Measurements from ENCODE around the gene ATAD3C. TPM values are rescaled to one million over a fixed set of nuclear protein-coding genes. Genes with fewer than 3 reads are reported as not detected.

ATAD3C gene
- total and polyA plus RNA-seq, 2 of the 4 experiments (the other 2 are of a cell fraction): not detected

DNA sequence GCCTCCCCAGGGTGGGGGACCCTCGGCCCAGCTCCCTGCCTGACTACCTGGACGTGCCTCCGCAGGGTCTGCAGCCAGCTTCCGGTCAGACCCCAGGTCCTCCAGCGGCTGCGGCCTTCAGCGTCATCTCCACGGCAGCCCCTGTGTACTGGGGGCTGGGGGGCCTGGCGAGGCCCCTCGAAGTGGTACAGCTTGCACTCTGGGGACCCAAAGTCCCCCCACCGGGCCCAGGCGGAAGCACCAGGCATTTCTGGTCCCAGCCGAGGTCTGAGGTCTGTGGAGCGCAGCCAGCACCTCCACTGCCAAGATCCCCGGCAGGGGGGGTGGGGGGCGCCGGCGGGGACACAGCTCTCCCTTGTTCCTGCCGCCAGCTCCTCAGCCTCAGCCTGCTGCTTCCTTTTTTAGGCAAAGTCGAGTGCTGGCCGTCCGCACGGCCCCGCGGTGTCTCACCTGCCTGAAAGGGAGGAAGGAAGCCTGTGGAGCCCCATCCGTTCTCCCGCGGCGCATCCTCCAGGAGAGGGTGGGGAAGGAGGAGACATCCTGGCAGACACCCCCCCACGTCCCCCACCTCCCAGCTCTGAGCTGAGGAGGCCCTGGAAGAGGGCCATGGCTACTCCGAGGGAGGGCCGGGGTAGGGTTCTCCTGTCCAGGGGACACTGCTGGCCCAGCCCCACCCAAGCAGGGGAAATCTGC lies 15.2 kb upstream of the ATAD3C start:
- Histone ChIP-seq H3K9me3 (ENCODE audit: control insufficient read depth, insufficient read depth, low read length) (no peaks in the 10 kb centered on the region), H3K4ac (ENCODE audit: low read depth, low read length) (no peak overlapping the region), H3K36me3 (ENCODE audit: control insufficient read depth, insufficient read depth, low read length) (no peaks in the 10 kb centered on the region), H3K9me1 (ENCODE audit: insufficient read depth, low read length) (0 out of 2 replicates have a peak, but pooled peaks cover 7% of the 10 kb centered on the region), H2BK15ac (ENCODE audit: low read depth, low read length) (no peak overlapping the region), H3K4me3 (ENCODE audit: insufficient read depth, low read depth, low read length) (no peak overlapping the region), H4K20me1 (ENCODE audit: insufficient read depth, low read length) (no peaks in the 10 kb centered on the region), H3K56ac (ENCODE audit: extremely low read depth, insufficient read depth, low read length) (no peak overlapping the region), H3K4me1 (ENCODE audit: control insufficient read depth, insufficient read depth, low read length) (peaks cover 25% of the 10 kb centered on the region), H3K27me3 (ENCODE audit: control insufficient read depth, insufficient read depth, low read length) (no peaks in the 10 kb centered on the region; the same call in 1 of the 2 replicates), H2BK5ac (ENCODE audit: low read depth, low read length, poor library complexity, severe bottlenecking) (no peak overlapping the region), H2BK20ac (ENCODE audit: low read depth, low read length) (no peak overlapping the region), H4K5ac (ENCODE audit: low read depth, low read length) (no peak overlapping the region), H3K9ac (ENCODE audit: low read depth, low read length) (no peak overlapping the region), H2BK120ac (ENCODE audit: low read depth, low read length) (no peak overlapping the region), H3K18ac (ENCODE audit: low read depth, low read length) (no peak overlapping the region), H3K27ac (ENCODE audit: insufficient read depth, low read length) (no peak overlapping the region), H4K91ac (ENCODE audit: insufficient read depth, low read depth, low read length) (no peak overlapping the region), H3K4me2 (ENCODE audit: low read depth, low read length) (no peak overlapping the region), H3K14ac (replicated peaks; ENCODE audit: low read depth, low read length) (no peak overlapping the region), H2AFZ (replicated peaks; ENCODE audit: low read length, poor library complexity) (peak overlapping the region; percentile 82), H2AK5ac (ENCODE audit: low read depth, low read length) (peak overlapping the region; percentile 86; the same call in 1 of the 2 replicates), H3K79me1 (ENCODE audit: low read depth in 1 of 2, low read length in 2 of 2) (0 out of 4 replicates have a peak, but pooled peaks cover 0 to 3% of the 10 kb centered on the region in 2 experiments), H4K8ac (ENCODE audit: low read depth in 2 of 2, low read length in 2 of 2) (peak overlapping the region in 1 of 2 experiments; percentile 59; a peak in 2 of 4 replicates), H2AK9ac (replicated peaks; ENCODE audit: low read depth, low read length, poor library complexity) (peak overlapping the region; percentile 65), H3K23ac (ENCODE audit: low read depth, low read length) (no peak overlapping the region)
- TF ChIP-seq FOS (IDR thresholded peaks at IDR 0.05; ENCODE audit: low read depth, low read length) (no peak), MXI1 (IDR thresholded peaks at IDR 0.05; ENCODE audit: borderline replicate concordance, low read depth, low read length) (no peak), RFX5 (IDR thresholded peaks at IDR 0.05; ENCODE audit: low read depth, low read length) (no peak), MAFK (IDR thresholded peaks at IDR 0.05; ENCODE audit: low read depth, low read length) (no peak), RAD21 (IDR thresholded peaks at IDR 0.05; ENCODE audit: low read length) (no peak), CEBPB (IDR thresholded peaks at IDR 0.05; ENCODE audit: low read depth, low read length) (no peak), MAZ (IDR thresholded peaks at IDR 0.05; ENCODE audit: borderline replicate concordance, low read depth, low read length) (no peak)
- ChIA-PET CTCF (interaction anchor here (0.6 kb wide), 1 partner anchor 133 kb away, joined by 5 read pairs; no protein-coding TSS in a partner anchor), POLR2A (ENCODE audit: unreplicated experiment) (no interaction called here)
- 41% methylated on average over 3 of the region's 32 CpGs; no CpG with 5 or more reads in 1 of the 2 experiments for WGBS, 2 experiments (ENCODE audit: extremely low coverage in 2 of 2, insufficient read length in 1 of 2)
- DNase-seq (no peak), ATAC-seq (ENCODE audit: low read depth) (no peak)
- BruUV-seq (replicated peaks): no TSS peak
- in situ Hi-C loops (cut with MboI; ENCODE audit: low sequenced_read_pairs): no loop called here
- dilution Hi-C loops (cut with HindIII; ENCODE audit: low sequenced_read_pairs, unreplicated experiment): no loop called here
- intact Hi-C loops (cut with micrococcal nuclease): no loop called here
